WTC11 (cell line): ENCODE measurements around the gene AKR1E2. TPM values are rescaled to one million over a fixed set of nuclear protein-coding genes. Genes with fewer than 3 reads are reported as not detected.

ENCODE experiments used
- ATAC-seq: fragments of 200-7000 bp; cut with Tn5 transposase; 2 replicates; pipeline ENCODE4 v1.10.0; 2021; ENCODE audit warnings: mild to moderate bottlenecking, moderate library complexity
- CTCF ChIA-PET: fragments of 300-600 bp; sonication (Branson Sonifier 250); formaldehyde crosslinking; loops from one replicate; lab custom pipeline; 2021; ENCODE audit warnings: antibody characterized with exemption; lab: Charles Lee
- POLR2A ChIA-PET: fragments of 350-600 bp; sonication (Branson Sonifier 250); formaldehyde crosslinking; loops from one replicate; lab custom pipeline; 2021; ENCODE audit warnings: antibody characterized with exemption; lab: Charles Lee
- DNase-seq: peaks from one replicate; pipeline ENCODE4 v3.0.0; 2021; ENCODE audit warnings: low spot score
- H3K27ac Mint-ChIP-seq: 2 replicates; pipeline ENCODE4 v1.8.0; 2021; ENCODE audit warnings: mixed read lengths
- H3K27me3 Mint-ChIP-seq: 2 replicates; pipeline ENCODE4 v1.8.0; 2021; ENCODE audit warnings: low read depth, mild to moderate bottlenecking, moderate library complexity, mixed read lengths
- H3K36me3 Mint-ChIP-seq: 2 replicates; pipeline ENCODE4 v1.8.0; 2021; ENCODE audit warnings: mixed read lengths
- H3K4me1 Mint-ChIP-seq: 2 replicates; pipeline ENCODE4 v1.8.0; 2022; ENCODE audit warnings: mixed read lengths
- H3K4me3 Mint-ChIP-seq: 2 replicates; pipeline ENCODE4 v1.8.0; 2021; ENCODE audit warnings: mild to moderate bottlenecking, moderate library complexity, mixed read lengths
- H3K9me3 Mint-ChIP-seq: 2 replicates; pipeline ENCODE4 v1.8.0; 2021; ENCODE audit warnings: mixed read lengths
- CREB1 ChIP-seq: sonication (generic); formaldehyde crosslinking; IDR thresholded peaks from 2 replicates; pipeline ENCODE4 v1.8.0; 2023; ENCODE audit warnings: mild to moderate bottlenecking, missing genetic modification reagents
- CTCF ChIP-seq: fragments of 200-600 bp; IDR thresholded peaks from 2 replicates; pipeline ENCODE4 v1.8.0; 2022; ENCODE audit warnings: antibody characterized with exemption
- FOXK1 ChIP-seq: sonication (generic); formaldehyde crosslinking; IDR thresholded peaks from 2 replicates; pipeline ENCODE4 v1.8.0; 2022; ENCODE audit warnings: mild to moderate bottlenecking, moderate library complexity, missing genetic modification reagents
- IRF1 ChIP-seq: sonication (generic); formaldehyde crosslinking; IDR thresholded peaks from 2 replicates; pipeline ENCODE4 v1.8.0; 2023; ENCODE audit warnings: missing genetic modification reagents
- JAZF1 ChIP-seq: fragments of 250-450 bp; sonication (Bioruptor Pico); IDR thresholded peaks from 2 replicates; pipeline ENCODE4 v1.9.0; 2021; ENCODE audit warnings: moderate library complexity, mild to moderate bottlenecking, inconsistent platforms
- JUN ChIP-seq: sonication (generic); formaldehyde crosslinking; IDR thresholded peaks from 2 replicates; pipeline ENCODE4 v1.8.0; 2023; ENCODE audit warnings: mild to moderate bottlenecking, missing genetic modification reagents
- MXD4 ChIP-seq: fragments of 250-450 bp; sonication (Bioruptor Pico); IDR thresholded peaks from 2 replicates; pipeline ENCODE4 v1.8.0; 2021; ENCODE audit warnings: mild to moderate bottlenecking, moderate library complexity, borderline replicate concordance
- NFATC4 ChIP-seq: fragments of 250-450 bp; sonication (Bioruptor Pico); IDR thresholded peaks from 2 replicates; pipeline ENCODE4 v1.9.0; 2021; ENCODE audit warnings: mild to moderate bottlenecking
- NR1H2 ChIP-seq: sonication (generic); formaldehyde crosslinking; IDR thresholded peaks from 2 replicates; pipeline ENCODE4 v1.9.0; 2021; ENCODE audit warnings: mild to moderate bottlenecking, moderate library complexity, missing genetic modification reagents
- NR3C1 ChIP-seq: sonication (generic); formaldehyde crosslinking; conservative IDR thresholded peaks from 2 replicates; pipeline ENCODE4 v1.8.1; 2023; ENCODE audit warnings: low read depth, mild to moderate bottlenecking, missing genetic modification reagents
- SMAD3 ChIP-seq: sonication (generic); formaldehyde crosslinking; IDR thresholded peaks from 2 replicates; pipeline ENCODE4 v1.8.0; 2022; ENCODE audit warnings: missing genetic modification reagents, mild to moderate bottlenecking, borderline replicate concordance
- SP1 ChIP-seq: sonication (generic); formaldehyde crosslinking; conservative IDR thresholded peaks from 2 replicates; pipeline ENCODE4 v1.8.1; 2022; ENCODE audit warnings: missing genetic modification reagents
- STAT6 ChIP-seq: sonication (generic); formaldehyde crosslinking; conservative IDR thresholded peaks from 2 replicates; pipeline ENCODE4 v1.8.1; 2023; ENCODE audit warnings: mild to moderate bottlenecking, low read depth, missing genetic modification reagents, moderate library complexity
- TP53 ChIP-seq: sonication (generic); formaldehyde crosslinking; IDR thresholded peaks from 2 replicates; pipeline ENCODE4 v1.8.1; 2023; ENCODE audit warnings: mild to moderate bottlenecking, missing genetic modification reagents
- ZNF121 ChIP-seq: sonication (generic); formaldehyde crosslinking; IDR thresholded peaks from 2 replicates; pipeline ENCODE4 v1.8.0; 2023; ENCODE audit warnings: missing genetic modification reagents
- ZNF396 ChIP-seq: fragments of 250-450 bp; sonication (Bioruptor Pico); IDR thresholded peaks from 2 replicates; pipeline ENCODE4 v1.8.0; 2021; ENCODE audit warnings: mild to moderate bottlenecking, moderate library complexity, borderline replicate concordance
- total RNA-seq: library from RNA; stranded (reverse); gene quantifications from 3 replicates; pipeline ENCODE4 v1.2.3, GENCODE V29; 2021
- TF ChIP-seq, protein P1 (sequence below): sonication (generic); formaldehyde crosslinking; IDR thresholded peaks from 2 replicates; pipeline ENCODE4 v1.8.0; 2023; ENCODE audit warnings: missing genetic modification reagents, mild to moderate bottlenecking, borderline replicate concordance
- TF ChIP-seq, protein P2 (sequence below): sonication (generic); formaldehyde crosslinking; IDR thresholded peaks from 2 replicates; pipeline ENCODE4 v1.8.1; 2022; ENCODE audit warnings: mild to moderate bottlenecking, moderate library complexity, missing genetic modification reagents
- TF ChIP-seq, protein P3 (sequence below): sonication (generic); formaldehyde crosslinking; conservative IDR thresholded peaks from 2 replicates; pipeline ENCODE4 v1.8.1; 2022; ENCODE audit warnings: mild to moderate bottlenecking, missing genetic modification reagents

Gene AKR1E2
- total RNA-seq, 1 experiment from 2014 or later = 1.7 TPM

- ATAC-seq (no peak), DNase-seq (no peak)
- Mint-ChIP-seq H3K36me3 (no peaks in the 10 kb centered on the region), H3K4me1 (no peaks in the 10 kb centered on the region), H3K27me3 (0 out of 2 replicates have a peak, but pooled peaks cover 2% of the 10 kb centered on the region), H3K4me3 (no peak overlapping the region), H3K27ac (no peak overlapping the region), H3K9me3 (no peaks in the 10 kb centered on the region)
- TF ChIP-seq STAT6 (no peak), JUN (CRISPR knock-in tag) (no peak), IRF1 (CRISPR knock-in tag) (no peak), CTCF (no peak), NFATC4 (CRISPR knock-in tag) (no peak), SP1 (no peak), TP53 (CRISPR knock-in tag) (no peak), ZNF396 (CRISPR knock-in tag) (no peak), MXD4 (no peak), ZNF121 (CRISPR knock-in tag) (no peak), CREB1 (CRISPR knock-in tag) (no peak), FOXK1 (no peak), NR1H2 (no peak), JAZF1 (CRISPR knock-in tag) (no peak), SMAD3 (no peak), NR3C1 (CRISPR knock-in tag) (no peak)
- TF ChIP-seq, protein P1, sequence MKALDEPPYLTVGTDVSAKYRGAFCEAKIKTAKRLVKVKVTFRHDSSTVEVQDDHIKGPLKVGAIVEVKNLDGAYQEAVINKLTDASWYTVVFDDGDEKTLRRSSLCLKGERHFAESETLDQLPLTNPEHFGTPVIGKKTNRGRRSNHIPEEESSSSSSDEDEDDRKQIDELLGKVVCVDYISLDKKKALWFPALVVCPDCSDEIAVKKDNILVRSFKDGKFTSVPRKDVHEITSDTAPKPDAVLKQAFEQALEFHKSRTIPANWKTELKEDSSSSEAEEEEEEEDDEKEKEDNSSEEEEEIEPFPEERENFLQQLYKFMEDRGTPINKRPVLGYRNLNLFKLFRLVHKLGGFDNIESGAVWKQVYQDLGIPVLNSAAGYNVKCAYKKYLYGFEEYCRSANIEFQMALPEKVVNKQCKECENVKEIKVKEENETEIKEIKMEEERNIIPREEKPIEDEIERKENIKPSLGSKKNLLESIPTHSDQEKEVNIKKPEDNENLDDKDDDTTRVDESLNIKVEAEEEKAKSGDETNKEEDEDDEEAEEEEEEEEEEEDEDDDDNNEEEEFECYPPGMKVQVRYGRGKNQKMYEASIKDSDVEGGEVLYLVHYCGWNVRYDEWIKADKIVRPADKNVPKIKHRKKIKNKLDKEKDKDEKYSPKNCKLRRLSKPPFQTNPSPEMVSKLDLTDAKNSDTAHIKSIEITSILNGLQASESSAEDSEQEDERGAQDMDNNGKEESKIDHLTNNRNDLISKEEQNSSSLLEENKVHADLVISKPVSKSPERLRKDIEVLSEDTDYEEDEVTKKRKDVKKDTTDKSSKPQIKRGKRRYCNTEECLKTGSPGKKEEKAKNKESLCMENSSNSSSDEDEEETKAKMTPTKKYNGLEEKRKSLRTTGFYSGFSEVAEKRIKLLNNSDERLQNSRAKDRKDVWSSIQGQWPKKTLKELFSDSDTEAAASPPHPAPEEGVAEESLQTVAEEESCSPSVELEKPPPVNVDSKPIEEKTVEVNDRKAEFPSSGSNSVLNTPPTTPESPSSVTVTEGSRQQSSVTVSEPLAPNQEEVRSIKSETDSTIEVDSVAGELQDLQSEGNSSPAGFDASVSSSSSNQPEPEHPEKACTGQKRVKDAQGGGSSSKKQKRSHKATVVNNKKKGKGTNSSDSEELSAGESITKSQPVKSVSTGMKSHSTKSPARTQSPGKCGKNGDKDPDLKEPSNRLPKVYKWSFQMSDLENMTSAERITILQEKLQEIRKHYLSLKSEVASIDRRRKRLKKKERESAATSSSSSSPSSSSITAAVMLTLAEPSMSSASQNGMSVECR (CRISPR knock-in tag) = no peak
- TF ChIP-seq, protein P2, sequence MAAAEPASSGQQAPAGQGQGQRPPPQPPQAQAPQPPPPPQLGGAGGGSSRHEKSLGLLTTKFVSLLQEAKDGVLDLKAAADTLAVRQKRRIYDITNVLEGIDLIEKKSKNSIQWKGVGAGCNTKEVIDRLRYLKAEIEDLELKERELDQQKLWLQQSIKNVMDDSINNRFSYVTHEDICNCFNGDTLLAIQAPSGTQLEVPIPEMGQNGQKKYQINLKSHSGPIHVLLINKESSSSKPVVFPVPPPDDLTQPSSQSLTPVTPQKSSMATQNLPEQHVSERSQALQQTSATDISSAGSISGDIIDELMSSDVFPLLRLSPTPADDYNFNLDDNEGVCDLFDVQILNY (CRISPR knock-in tag) = no peak
- TF ChIP-seq, protein P3, sequence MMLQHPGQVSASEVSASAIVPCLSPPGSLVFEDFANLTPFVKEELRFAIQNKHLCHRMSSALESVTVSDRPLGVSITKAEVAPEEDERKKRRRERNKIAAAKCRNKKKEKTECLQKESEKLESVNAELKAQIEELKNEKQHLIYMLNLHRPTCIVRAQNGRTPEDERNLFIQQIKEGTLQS (CRISPR knock-in tag) = no peak
- POLR2A ChIA-PET = no interaction called here
- CTCF ChIA-PET = no interaction called here
Measured at GRCh38 chr10:4778761-4779160, 47.2 kb upstream of the AKR1E2 start.
